ENCODE measurements around the gene TNKS2. TPM values are rescaled to one million over a fixed set of nuclear protein-coding genes. Genes with fewer than 3 reads are reported as not detected.
A peak's percentile ranks its signal among the peaks of the same experiment; 100 is the strongest.
"Not testable (repeated sequence)": the region's sequence is repeated elsewhere in the genome, so short reads cannot be mapped to it uniquely, and the experiment has no call there.

Gene TNKS2
- polyA plus RNA-seq, 6 donors from 2014 or later, result 17.9 to 32.2 (median 26.5) TPM

GRCh38 chr10:91800182-91800581 is 2.0 kb downstream of the TNKS2 start:
- Mint-ChIP-seq H3K9me3 (no peaks in the 10 kb centered on the region), H3K4me3 (peak overlapping the region; percentile 26 to 98 (median 91)), H3K4me1 (peaks cover 56 to 78% (median 74%) of the 10 kb centered on the region in 3 donors), H3K27me3 (no peaks in the 10 kb centered on the region), H3K36me3 (peaks cover 0 to 3% of the 10 kb centered on the region in 2 donors), H3K27ac (peak overlapping the region in 5 of 6 donors; percentile 63 to 98 (median 95))
- no peak for DNase-seq
- ATAC-seq (ENCODE audit: low read depth in 2 of 2), result no peak

GRCh38 chr10:91800756-91801155 is 2.5 kb downstream of the TNKS2 start:
- peak overlapping the region in 6 of 8 donors; percentile 51 to 98 (median 94) for H3K4me3 Mint-ChIP-seq
- no peaks in the 10 kb centered on the region for H3K27me3 Mint-ChIP-seq
- DNase-seq (no peak), ATAC-seq (ENCODE audit: low read depth in 2 of 2) (no peak)
- peak overlapping the region in 4 of 6 donors; percentile 21 to 98 (median 84) for H3K27ac Mint-ChIP-seq
- peaks cover 62 to 83% (median 80%) of the 10 kb centered on the region in 3 donors for H3K4me1 Mint-ChIP-seq
- peaks cover 0 to 7% of the 10 kb centered on the region in 2 donors for H3K36me3 Mint-ChIP-seq
- no peaks in the 10 kb centered on the region for H3K9me3 Mint-ChIP-seq

DNA sequence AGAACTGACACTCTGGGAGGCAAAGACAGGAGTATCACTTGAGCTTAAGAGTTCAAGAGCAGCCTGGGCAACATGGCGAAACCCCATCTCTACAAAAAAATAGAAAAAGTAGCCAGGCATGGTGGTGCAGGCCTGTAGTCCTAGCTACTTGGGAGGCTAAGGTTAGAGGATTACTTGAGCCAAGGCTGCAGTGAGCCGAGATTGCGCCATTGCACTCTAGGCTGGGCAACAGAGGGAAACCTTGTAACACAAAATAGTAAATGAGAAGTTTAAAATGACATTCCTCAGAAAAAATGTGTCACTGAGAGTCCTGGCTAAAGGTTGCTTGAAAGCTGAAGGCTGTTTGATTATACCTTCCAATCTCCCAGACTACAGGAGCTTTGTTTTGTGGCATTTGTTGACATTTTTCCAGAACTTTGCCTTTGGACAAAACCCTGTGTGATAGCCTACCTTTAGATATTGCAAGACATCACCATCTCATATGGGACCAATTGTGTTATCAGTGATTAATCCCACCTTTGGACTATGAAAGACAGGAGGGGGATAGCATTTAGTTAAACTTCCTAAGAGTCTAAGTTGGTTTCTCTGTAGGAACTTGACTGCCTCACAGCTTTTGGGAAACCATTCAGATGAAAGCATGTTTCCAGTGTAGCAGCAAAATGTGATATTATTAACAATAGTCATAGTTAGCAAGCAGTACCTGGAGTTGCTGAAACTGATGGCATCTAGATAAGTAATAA is 5.3 kb downstream of the TNKS2 start:
- no peaks in the 10 kb centered on the region for H3K9me3 Mint-ChIP-seq
- no peak overlapping the region for H3K27ac Mint-ChIP-seq
- H3K4me1 Mint-ChIP-seq, result peaks cover 50 to 69% (median 69%) of the 10 kb centered on the region in 3 donors
- H3K27me3 Mint-ChIP-seq, result no peaks in the 10 kb centered on the region
- ATAC-seq (ENCODE audit: low read depth in 2 of 2) (no peak), DNase-seq (no peak)
- peaks cover 0 to 14% of the 10 kb centered on the region in 2 donors for H3K36me3 Mint-ChIP-seq
- peak overlapping the region in 1 of 8 donors; percentile 54 for H3K4me3 Mint-ChIP-seq

GRCh38 chr10:91804126-91804510 is 5.9 kb downstream of the TNKS2 start:
- H3K9me3 Mint-ChIP-seq, result no peaks in the 10 kb centered on the region
- H3K27ac Mint-ChIP-seq, result peak overlapping the region in 1 of 6 donors; percentile 26
- peaks cover 0 to 14% of the 10 kb centered on the region in 2 donors for H3K36me3 Mint-ChIP-seq
- ATAC-seq (ENCODE audit: low read depth in 2 of 2) (no peak), DNase-seq (no peak)
- H3K4me1 Mint-ChIP-seq, result peaks cover 45 to 67% (median 67%) of the 10 kb centered on the region in 3 donors
- peak overlapping the region in 1 of 8 donors; percentile 29 for H3K4me3 Mint-ChIP-seq
- no peaks in the 10 kb centered on the region for H3K27me3 Mint-ChIP-seq

- no peaks in the 10 kb centered on the region for H3K9me3 Mint-ChIP-seq
- DNase-seq, result no peak
- H3K4me3 Mint-ChIP-seq, result peak overlapping the region in 2 of 8 donors; percentile 37 to 40
- no peaks in the 10 kb centered on the region for H3K27me3 Mint-ChIP-seq
- no peak for ATAC-seq (ENCODE audit: low read depth in 2 of 2)
- peaks cover 0 to 14% of the 10 kb centered on the region in 2 donors for H3K36me3 Mint-ChIP-seq
- peaks cover 38 to 61% (median 58%) of the 10 kb centered on the region in 3 donors for H3K4me1 Mint-ChIP-seq
- H3K27ac Mint-ChIP-seq, result peak overlapping the region in 2 of 6 donors; percentile 66 to 86
These were observed 7.0 kb downstream of the TNKS2 start for GRCh38 chr10:91805110-91805838.

GRCh38 chr10:91807264-91807663 is 9.0 kb downstream of the TNKS2 start:
- ATAC-seq (ENCODE audit: low read depth in 2 of 2), result peak; percentile 64 to 68
- H3K9me3 Mint-ChIP-seq, DNase-seq, H3K4me3 Mint-ChIP-seq, H3K27me3 Mint-ChIP-seq: not testable (repeated sequence)
- Mint-ChIP-seq H3K4me1 (peaks cover 32 to 49% (median 48%) of the 10 kb centered on the region in 3 donors), H3K36me3 (peaks cover 0 to 14% of the 10 kb centered on the region in 2 donors), H3K27ac (peak overlapping the region in 1 of 6 donors; percentile 12)

DNA sequence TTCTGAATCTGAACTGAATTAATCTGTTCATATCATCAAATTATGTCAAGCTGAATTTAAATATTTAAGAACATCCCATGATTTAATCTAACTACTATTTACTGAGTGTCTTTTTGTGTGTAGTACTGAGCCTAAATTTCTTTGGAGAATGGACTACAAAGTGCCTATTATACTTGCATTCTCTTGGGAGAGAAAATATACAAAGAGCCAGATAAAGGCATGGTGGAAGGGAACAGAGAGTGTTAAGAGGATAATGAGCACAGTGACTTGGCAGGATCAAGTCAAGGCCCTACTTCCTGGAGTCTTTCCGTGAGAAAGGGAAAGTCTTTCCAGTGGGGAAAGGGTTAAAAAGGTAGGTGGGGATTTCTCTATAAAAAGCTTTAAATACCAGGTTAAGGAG is 15.0 kb downstream of the TNKS2 start:
- Mint-ChIP-seq H3K4me1 (peaks cover 18 to 35% (median 25%) of the 10 kb centered on the region in 3 donors), H3K36me3 (peaks cover 10 to 23% of the 10 kb centered on the region in 2 donors), H3K27me3 (no peaks in the 10 kb centered on the region), H3K4me3 (no peak overlapping the region), H3K27ac (peak overlapping the region in 2 of 6 donors; percentile 28 to 84), H3K9me3 (no peaks in the 10 kb centered on the region)
- no peak for DNase-seq
- ATAC-seq (ENCODE audit: low read depth in 2 of 2), result no peak

- ATAC-seq (ENCODE audit: low read depth in 2 of 2), result no peak
- no peak overlapping the region for H3K4me3 Mint-ChIP-seq
- no peaks in the 10 kb centered on the region for H3K9me3 Mint-ChIP-seq
- no peaks in the 10 kb centered on the region for H3K27me3 Mint-ChIP-seq
- DNase-seq, result no peak
- H3K36me3 Mint-ChIP-seq, result peaks cover 18 to 40% of the 10 kb centered on the region in 2 donors
- peaks cover 4 to 20% (median 12%) of the 10 kb centered on the region in 3 donors for H3K4me1 Mint-ChIP-seq
- H3K27ac Mint-ChIP-seq, result no peak overlapping the region
These were observed 18.8 kb downstream of the TNKS2 start for GRCh38 chr10:91816981-91817380.

DNA sequence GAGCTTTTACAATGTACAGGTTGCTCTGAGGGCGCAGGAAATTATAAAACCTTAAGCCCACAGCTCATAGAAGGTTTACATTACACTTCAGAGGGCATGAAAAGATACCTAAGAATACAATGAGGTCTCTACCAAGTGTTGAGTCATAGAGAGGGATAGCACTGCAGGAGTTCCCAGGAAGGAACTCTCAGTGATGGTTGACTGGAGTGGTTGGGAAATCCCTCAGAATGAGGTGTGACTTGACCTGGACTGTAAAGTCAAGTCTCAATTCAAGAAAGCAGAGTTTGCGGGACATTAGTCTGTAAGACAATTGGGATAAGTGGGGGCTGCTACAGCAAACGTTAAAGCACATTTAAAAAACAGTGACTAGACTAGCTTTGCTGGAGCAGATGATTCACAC is 21.9 kb downstream of the TNKS2 start:
- Mint-ChIP-seq H3K4me3 (no peak overlapping the region), H3K9me3 (no peaks in the 10 kb centered on the region), H3K27ac (peak overlapping the region in 2 of 6 donors; percentile 0 to 34), H3K27me3 (no peaks in the 10 kb centered on the region), H3K36me3 (peaks cover 14 to 24% of the 10 kb centered on the region in 2 donors), H3K4me1 (peaks cover 0 to 2% (median 0%) of the 10 kb centered on the region in 3 donors)
- DNase-seq, result no peak
- ATAC-seq (ENCODE audit: low read depth in 2 of 2), result no peak

DNA sequence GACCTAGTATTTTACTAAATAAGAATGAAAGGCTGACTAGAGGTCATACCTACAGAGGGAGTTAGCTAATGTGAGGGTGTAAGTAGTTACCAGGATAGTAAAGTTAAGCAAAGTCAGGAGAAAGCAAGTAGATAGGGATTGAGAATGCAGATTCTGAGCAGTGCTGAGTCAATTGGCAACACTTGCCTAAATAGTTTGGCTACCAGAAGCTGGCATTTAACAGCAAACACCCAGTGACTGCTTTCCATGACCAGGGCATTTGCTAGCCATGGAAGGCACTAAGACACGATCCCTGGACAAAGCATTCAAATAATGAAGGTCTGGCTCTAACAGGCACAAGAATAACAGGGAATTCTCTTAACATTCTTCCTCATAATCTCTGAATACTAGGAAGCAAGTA is 25.9 kb downstream of the TNKS2 start:
- no peak for DNase-seq
- no peak for ATAC-seq (ENCODE audit: low read depth in 2 of 2)
- Mint-ChIP-seq H3K27ac (peak overlapping the region in 1 of 6 donors; percentile 6), H3K4me3 (no peak overlapping the region), H3K9me3 (no peaks in the 10 kb centered on the region), H3K27me3 (no peaks in the 10 kb centered on the region), H3K36me3 (peaks cover 9 to 24% of the 10 kb centered on the region in 2 donors), H3K4me1 (no peaks in the 10 kb centered on the region)

DNA sequence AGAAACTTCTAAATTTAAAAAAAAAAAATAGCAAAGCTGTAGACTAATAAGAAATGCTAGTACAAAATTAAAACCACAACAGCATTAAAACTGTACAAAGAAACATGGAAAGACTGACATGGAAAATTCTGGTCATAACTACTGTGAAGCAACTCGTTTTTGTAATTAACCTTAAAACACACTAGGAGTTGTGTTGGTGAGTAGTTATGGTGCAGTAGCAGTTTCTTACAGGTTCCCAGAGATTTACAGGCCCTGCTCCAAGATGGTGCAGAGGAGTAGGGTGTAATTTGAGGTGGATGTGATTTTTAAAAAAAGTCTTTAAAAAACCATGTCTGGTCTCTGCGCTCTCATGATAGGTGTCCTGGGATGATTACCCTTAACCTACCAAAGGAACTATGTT is 31.0 kb downstream of the TNKS2 start:
- DNase-seq, result no peak
- no peaks in the 10 kb centered on the region for H3K27me3 Mint-ChIP-seq
- H3K4me3 Mint-ChIP-seq, result no peak overlapping the region
- H3K27ac Mint-ChIP-seq, result no peak overlapping the region
- H3K4me1 Mint-ChIP-seq, result no peaks in the 10 kb centered on the region
- no peaks in the 10 kb centered on the region for H3K9me3 Mint-ChIP-seq
- peaks cover 15 to 24% of the 10 kb centered on the region in 2 donors for H3K36me3 Mint-ChIP-seq
- no peak for ATAC-seq (ENCODE audit: low read depth in 2 of 2)

DNA sequence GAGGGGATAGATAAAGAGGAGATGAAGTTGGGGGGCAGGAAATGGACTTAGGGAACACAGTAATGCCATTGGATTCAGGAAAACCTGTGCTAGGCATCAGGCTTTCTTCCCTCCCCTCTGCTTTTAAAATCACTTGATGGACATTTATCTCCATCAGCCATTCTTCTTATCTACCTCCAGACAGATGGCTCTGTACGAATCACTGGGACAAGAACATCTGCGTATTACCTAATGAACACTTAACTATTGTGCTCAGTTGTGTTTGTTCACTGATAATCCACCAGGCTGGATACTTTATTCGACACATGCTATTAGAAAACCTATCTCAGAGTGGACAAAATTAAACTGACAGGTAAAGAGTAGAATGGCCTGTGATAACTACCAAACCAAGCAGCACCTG is 40.0 kb downstream of the TNKS2 start:
- peak overlapping the region in 1 of 6 donors; percentile 56 for H3K27ac Mint-ChIP-seq
- no peak overlapping the region for H3K4me3 Mint-ChIP-seq
- DNase-seq (no peak), ATAC-seq (ENCODE audit: low read depth in 2 of 2) (no peak)
- H3K4me1 Mint-ChIP-seq, result no peaks in the 10 kb centered on the region
- peaks cover 9 to 15% of the 10 kb centered on the region in 2 donors for H3K36me3 Mint-ChIP-seq
- no peaks in the 10 kb centered on the region for H3K27me3 Mint-ChIP-seq
- no peaks in the 10 kb centered on the region for H3K9me3 Mint-ChIP-seq

DNA sequence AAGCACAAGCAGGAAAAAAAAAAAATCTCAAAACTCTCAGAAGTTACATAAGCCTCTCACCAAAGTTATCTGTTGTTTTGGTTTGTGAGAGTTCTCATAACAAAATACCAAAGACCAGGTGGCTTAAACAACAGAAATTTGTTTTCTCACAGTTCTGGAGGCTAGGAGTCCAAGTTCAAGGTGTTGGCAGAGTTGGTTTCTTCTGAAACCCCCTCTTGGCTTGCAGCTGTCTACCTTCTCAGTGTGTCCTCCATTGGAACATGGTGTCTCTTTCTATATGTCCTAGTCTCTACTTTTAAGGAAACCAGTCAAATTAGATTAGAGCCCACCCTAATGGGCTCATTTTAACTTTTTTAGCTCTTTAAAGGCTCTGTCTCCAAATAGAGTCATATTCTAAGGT is 44.9 kb downstream of the TNKS2 start:
- ATAC-seq (ENCODE audit: low read depth in 2 of 2) (no peak), DNase-seq (no peak)
- no peaks in the 10 kb centered on the region for H3K4me1 Mint-ChIP-seq
- H3K27me3 Mint-ChIP-seq, result no peaks in the 10 kb centered on the region
- no peak overlapping the region for H3K4me3 Mint-ChIP-seq
- H3K9me3 Mint-ChIP-seq, result no peaks in the 10 kb centered on the region
- H3K27ac Mint-ChIP-seq, result no peak overlapping the region
- no peaks in the 10 kb centered on the region for H3K36me3 Mint-ChIP-seq

DNA sequence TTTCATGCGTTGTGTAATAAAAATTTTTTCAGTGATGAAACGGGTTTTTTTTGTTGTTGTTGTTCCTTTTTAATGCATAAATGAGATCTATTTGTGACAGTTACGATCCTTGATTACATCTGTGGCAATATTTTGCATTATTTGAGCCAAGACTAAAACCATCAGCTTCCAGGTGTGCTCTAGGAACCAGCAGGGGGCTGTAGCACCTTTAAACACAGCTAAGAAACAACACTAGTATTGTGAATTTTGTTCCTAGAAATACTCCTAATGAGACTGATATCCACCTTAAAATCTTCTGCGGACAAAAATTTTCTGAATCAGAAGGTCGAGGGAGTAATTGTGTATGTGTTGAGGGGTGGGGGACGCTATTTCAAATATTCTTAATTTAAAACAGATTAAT is 58.4 kb downstream of the TNKS2 start:
- peaks cover 16 to 30% of the 10 kb centered on the region in 2 donors for H3K36me3 Mint-ChIP-seq
- DNase-seq (no peak), ATAC-seq (ENCODE audit: low read depth in 2 of 2) (no peak)
- no peaks in the 10 kb centered on the region for H3K27me3 Mint-ChIP-seq
- H3K9me3 Mint-ChIP-seq, result no peaks in the 10 kb centered on the region
- no peaks in the 10 kb centered on the region for H3K4me1 Mint-ChIP-seq
- H3K27ac Mint-ChIP-seq, result peak overlapping the region in 1 of 6 donors; percentile 72
- H3K4me3 Mint-ChIP-seq, result no peak overlapping the region

Measured in naive B cell (primary cell).